Fibroblast of lung (primary cell): ENCODE measurements around the gene ZNF384.

Experiments
- CTCF ChIP-seq, 2 donors: IDR thresholded peaks in 1 of 2; conservative IDR thresholded peaks in 1 of 2; 1 replicate in 1 of 2; 2 replicates in 1 of 2; pipeline ENCODE4 v1.5.1; 2011 to 2012; ENCODE audit warnings: low read length in 2 of 2, control low read depth in 1 of 2, inconsistent platforms in 1 of 2, low read depth in 1 of 2, mild to moderate bottlenecking in 1 of 2
- EZH2 ChIP-seq: IDR thresholded peaks from 2 replicates; pipeline ENCODE4 v1.5.1; 2012; ENCODE audit warnings: low read length, control low read depth, mild to moderate bottlenecking; ENCODE audit errors: missing control alignments

DNA sequence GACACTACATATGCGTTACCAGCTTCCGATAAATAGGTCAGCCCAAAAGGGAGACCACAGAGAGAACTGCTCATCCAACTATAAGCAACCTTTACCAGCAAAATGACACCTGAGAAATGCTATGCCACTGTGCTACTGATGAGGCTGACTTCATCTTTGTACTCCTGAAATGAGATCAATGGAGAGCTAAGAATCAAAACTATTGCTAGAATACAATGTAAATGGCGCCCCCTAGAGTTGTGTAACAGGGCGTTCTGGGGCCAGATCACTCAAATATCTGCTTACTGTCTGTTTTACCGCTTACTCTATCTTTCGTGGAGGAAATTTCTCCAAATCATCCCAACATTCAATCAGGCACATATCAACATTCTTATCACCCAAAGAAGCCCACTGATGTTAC lies 4.6 kb downstream of the ZNF384 start:
- TF ChIP-seq CTCF (conservative IDR thresholded peaks at IDR 0.05 in 1 of 2, IDR thresholded peaks at IDR 0.05 in 1 of 2; ENCODE audit: low read depth in 1 of 2, low read length in 2 of 2) = peak; percentile 35 to 56
- TF ChIP-seq EZH2 = no peak
